Panc1 (cell line): ENCODE results near the gene EPGN.
"Not testable (repeated sequence)": the region's sequence is repeated elsewhere in the genome, so short reads cannot be mapped to it uniquely, and the experiment has no call there.

Experiments used
- POLR2AphosphoS5 ChIP-seq: IDR thresholded peaks from 2 replicates; pipeline ENCODE4 v1.6.1; 2012; ENCODE audit warnings: mild to moderate bottlenecking, low read depth, low read length, moderate library complexity
- TF ChIP-seq, protein P1 (sequence below): fragments of 450-650 bp; IDR thresholded peaks from 2 replicates; pipeline ENCODE4 v1.5.1; 2017; ENCODE audit warnings: mild to moderate bottlenecking

DNA sequence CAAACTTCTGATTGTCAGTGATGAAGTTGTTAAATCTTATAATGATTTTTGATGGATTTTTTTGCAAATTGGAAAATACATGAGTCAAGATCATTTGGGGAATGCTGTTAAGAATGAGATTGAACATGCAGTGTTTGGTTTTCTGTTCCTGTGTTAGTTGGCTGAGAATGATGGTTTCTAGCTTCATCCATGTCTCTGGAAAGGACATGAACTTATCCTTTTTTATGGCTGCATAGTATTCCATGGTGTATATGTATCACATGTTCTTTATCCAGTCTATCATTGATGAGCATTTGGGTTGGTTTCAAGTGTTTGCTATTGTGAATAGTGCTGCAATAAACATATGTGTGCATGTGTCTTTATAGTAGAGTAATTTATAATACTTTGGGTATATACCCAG is 32.2 kb downstream of the EPGN start:
- TF ChIP-seq, protein P1, sequence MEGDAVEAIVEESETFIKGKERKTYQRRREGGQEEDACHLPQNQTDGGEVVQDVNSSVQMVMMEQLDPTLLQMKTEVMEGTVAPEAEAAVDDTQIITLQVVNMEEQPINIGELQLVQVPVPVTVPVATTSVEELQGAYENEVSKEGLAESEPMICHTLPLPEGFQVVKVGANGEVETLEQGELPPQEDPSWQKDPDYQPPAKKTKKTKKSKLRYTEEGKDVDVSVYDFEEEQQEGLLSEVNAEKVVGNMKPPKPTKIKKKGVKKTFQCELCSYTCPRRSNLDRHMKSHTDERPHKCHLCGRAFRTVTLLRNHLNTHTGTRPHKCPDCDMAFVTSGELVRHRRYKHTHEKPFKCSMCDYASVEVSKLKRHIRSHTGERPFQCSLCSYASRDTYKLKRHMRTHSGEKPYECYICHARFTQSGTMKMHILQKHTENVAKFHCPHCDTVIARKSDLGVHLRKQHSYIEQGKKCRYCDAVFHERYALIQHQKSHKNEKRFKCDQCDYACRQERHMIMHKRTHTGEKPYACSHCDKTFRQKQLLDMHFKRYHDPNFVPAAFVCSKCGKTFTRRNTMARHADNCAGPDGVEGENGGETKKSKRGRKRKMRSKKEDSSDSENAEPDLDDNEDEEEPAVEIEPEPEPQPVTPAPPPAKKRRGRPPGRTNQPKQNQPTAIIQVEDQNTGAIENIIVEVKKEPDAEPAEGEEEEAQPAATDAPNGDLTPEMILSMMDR, result not testable (repeated sequence)
- not testable (repeated sequence) for TF ChIP-seq POLR2AphosphoS5
